ENCODE data around the gene FRMD4A.
"Not testable (repeated sequence)": the region's sequence is repeated elsewhere in the genome, so short reads cannot be mapped to it uniquely, and the experiment has no call there.

The FRMD4A gene

DNA sequence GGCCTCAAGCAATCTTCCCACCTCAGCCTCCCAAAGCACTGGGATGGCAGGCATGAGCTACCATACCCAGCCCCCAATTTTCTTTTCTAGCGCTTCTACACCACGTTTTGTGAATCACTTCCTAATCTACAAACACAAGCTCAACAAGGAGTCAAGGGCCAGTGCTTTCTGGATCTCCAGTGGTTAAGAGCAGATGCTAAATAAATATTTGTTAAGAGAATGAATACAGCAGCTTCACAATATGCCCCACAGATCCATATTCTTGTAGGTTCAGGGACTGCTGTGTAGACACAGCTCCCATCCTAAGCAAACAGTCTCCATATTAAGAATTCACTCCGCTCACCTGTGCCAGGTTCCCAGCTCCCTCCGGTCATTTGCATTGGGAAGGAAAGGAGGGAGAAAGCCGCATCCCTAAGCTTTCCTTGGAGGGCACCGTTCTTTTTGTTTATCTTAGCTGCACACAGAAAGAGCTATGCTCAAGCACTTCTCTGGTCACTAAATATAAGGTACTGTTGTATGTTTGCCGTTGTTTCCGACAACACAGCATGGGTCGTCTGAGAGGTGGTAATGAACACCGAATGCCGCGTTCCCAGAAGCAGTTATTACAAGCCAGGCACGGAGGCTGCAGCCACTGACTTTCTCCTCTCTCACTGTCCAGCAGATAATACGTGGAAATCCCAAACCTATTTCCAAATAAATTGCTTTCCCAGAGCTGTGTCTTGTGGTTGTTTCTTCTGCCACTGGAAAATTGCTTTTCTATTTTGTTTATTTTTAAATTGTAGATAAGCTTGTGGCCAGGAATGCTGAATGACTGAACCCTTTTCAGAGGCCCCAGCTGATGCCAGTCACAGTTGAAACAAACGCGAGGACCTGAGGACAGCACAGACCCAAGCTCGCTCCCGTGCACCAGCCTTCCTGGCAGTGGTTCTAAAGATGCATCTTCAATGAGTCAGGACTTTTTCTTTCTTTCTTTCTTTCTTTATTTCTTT, 526.9 kb downstream of the FRMD4A start:
- in situ Hi-C loops (cut with MboI; ENCODE audit: low sequenced_read_pairs) = no loop called here

DNA sequence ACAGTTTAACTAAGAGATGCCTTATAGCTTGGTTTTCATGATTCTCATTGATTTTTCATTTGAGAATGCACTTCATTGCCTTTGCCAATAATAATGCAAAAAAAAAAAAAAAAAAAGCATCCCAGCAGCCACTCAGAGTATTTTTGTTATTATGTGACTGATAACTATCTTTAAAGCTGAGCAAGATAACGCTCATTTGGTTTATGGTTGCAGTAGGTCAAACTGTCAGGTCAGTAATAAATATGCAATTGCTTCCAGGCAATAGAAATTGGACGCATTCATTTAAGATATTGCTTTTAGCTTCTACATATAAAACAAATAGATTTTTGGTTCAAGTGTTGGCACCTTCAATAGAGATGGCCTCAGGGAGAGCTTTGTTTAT, 528.8 kb downstream of the FRMD4A start:
- in situ Hi-C loops (cut with MboI; ENCODE audit: low sequenced_read_pairs) = no loop called here

DNA sequence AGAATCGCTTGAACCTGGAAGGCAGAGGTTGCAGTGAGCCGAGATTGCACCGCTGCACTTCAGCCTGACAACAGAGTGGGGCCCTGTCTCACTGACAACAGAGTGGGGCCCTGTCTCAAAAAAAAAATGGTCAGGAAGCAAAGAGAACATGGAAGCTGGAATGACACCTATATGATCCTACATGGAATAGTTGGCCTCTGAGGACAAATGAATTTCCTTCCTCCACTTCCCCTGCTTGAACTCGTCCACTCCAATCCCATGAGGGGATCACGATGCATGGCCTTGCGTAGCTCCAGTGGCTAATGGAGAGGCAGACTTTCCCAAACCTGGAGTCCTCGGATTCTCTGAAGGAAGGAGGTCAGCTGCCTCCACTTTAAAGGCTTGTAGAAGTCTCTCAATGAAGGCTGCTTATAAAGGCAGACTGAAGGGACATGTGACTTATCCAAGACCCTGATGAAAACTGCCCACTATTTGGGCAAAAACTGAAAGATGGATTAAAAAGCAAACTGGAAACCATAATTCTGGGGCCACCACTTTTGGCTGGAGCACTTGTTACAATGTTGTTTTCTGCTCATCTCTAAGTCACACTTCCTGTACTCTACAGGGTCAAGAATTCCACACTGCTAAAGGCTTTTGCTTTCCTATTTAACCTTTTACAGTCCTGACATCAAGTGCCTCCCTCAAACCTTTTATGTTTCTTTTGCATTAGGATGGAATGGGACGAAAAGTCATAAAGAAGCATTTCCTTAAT, 529.4 kb downstream of the FRMD4A start:
- in situ Hi-C loops (cut with MboI; ENCODE audit: low sequenced_read_pairs) = no loop called here

DNA sequence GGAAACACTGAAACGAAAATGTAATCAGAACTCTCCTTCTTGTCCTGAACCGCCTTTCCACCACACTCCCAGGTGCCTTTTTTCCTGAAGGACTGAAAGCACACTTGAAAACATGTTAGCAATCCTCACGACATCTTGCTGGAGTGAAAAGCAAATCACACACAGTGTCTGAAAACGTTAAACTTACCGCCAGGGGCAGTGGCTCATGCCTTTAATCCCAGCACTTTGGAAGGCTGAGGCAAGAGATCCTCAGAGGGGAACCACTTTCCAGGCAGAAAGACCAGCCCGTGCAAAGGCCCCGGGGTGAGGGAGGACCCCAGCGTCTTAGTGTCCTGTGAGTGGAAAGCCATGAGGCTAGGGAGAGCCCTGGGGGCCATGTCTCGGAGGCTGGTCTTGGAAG, 533.6 kb downstream of the FRMD4A start:
- in situ Hi-C loops (cut with MboI; ENCODE audit: low sequenced_read_pairs) = no loop called here

DNA sequence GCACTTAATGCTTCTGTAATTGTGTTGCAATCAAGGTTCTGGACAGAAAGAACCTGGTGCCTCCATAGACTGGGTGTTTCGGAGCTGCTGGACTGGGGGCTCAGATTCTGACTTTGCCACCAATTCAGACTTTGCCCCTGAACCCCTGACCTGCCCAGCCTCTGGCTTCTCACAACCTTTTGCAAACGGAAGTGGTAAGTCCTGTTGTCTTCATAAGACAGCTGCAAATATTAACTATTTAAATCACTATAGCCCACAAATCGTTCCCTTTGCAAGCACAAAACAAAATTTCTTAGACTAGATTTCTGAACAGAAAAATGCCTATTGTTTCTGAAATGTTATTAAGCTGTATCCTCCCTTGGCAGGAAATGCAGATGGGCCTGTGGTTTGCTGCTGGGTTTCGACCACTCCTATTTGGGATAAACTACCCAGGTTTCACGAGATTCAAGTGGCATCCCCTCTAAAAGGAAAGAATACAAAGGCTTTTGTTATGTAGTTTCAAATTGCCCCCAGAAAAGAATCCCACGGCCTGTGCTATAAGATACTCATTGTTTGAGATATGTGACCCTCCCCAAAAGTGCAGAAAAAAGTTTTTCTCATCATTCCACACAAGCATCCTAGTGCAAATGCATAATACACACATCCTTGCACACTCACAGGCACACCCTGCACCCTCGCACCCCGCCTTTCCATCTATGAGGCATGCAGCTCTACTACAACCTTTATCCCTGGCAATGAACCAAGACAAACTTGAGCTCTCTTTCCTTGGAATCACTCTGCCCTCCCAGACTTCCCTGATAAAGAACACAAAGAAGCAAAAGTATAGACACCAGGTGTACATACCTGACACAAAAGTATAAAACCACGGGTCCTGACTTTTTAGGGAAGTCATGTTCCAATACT, 534.8 kb downstream of the FRMD4A start:
- in situ Hi-C loops (cut with MboI; ENCODE audit: low sequenced_read_pairs) = no loop called here

DNA sequence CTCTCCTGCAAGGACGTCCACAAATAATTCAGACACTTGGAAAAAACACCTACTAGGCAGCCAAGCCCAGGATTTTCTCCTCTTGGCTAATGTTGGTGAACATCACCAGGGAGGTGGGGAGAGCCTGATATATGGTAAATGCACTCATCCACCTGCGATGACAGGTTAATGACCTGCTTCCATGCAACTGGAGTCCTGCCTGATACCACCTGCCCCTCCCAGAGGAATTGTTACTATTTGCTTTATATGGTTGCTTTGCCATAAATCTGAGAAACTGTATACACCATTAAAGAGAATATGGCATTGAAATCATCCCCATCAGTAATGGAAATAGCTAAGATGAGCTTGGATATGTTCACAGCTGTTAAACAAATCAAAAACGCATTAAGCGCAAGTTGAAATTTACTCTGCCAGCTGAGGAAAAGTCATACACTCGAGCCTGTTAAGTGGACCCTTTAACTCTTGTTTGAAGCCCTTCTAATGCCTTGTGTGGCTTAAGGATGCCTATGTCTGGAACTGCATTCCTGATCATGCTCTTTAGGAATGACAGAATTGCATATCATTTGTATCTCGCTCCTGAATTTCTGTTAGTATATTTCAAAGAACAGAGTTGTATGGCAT, 535.6 kb downstream of the FRMD4A start:
- in situ Hi-C loops (cut with MboI; ENCODE audit: low sequenced_read_pairs) = no loop called here

DNA sequence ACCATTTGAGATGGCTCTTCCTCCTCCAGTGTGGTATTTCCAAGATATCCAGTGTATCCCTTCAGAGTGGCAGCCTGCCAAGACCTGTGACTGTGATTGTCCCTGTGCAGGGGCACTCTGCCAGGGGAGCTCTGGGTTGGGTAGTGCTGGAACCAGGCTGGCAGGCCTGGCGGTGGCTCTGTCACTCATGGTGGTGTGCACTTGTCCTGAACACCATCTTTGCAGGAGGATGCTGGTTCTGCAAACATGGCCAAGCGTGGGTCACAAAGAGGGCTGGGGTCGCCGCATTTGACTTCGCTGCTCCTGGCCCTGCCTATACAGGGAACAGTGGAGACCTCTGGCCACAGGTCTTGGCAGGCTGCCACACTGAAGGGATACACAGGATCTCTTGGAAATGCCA, 538.7 kb downstream of the FRMD4A start:
- in situ Hi-C loops (cut with MboI; ENCODE audit: low sequenced_read_pairs) = no loop called here

DNA sequence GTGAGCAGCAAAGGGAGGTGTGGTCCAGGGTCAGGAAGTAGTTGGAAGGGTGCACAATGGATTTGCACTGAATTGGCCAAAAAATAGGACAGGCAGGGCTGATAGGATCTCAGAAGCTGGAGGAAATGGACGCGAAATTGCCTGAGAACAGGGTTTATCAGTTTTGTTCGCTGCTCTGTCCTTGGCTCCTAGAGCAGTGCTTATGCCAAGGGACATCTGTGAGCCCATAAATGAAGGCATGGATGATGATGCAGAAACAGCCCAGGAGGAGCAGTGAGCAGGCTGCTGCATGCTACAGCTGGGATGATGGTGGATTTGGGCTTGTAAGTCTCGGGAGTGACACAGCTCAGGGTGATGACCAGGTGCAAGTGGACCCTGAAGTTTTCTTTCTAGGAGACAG, 539.2 kb downstream of the FRMD4A start:
- in situ Hi-C loops (cut with MboI; ENCODE audit: low sequenced_read_pairs) = no loop called here

DNA sequence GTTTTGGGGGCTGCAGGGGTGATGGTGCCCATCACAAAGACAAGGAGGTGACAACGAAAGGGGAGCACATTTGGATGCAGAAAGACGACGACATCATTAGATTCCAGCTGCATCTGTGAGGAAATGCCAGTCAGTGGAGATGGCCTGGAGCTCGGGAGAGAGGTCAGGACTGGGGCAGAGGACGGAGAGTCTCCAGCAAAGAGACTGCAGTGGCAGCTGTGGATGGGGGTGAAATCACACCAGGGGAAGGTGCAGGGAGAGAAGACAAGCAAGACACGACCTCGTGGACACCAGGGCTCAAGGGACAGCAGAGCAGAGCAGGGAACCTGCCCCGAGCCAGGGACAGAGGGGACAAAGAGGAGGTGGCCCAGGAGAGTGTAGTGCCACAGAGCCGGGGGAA, 540.5 kb downstream of the FRMD4A start:
- in situ Hi-C loops (cut with MboI; ENCODE audit: low sequenced_read_pairs) = no loop called here

DNA sequence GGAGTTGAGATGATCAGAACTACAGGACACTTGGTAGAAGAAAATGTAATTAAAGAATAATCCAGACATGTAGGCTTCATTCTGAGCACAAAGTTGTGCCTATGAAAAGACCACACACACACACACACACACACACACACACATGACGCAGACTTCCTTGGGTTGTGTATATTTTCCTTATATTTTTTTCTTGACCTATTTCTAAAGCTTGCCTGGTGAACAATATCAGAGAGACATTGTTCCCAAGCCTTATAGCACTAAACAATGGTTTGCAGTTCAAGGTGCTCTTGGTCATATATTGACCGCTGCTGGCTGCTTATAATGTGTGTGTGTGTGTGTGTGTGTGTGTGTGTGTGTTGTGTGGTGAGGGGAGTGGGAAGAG, 541.3 kb downstream of the FRMD4A start:
- in situ Hi-C loops (cut with MboI; ENCODE audit: low sequenced_read_pairs) = no loop called here

DNA sequence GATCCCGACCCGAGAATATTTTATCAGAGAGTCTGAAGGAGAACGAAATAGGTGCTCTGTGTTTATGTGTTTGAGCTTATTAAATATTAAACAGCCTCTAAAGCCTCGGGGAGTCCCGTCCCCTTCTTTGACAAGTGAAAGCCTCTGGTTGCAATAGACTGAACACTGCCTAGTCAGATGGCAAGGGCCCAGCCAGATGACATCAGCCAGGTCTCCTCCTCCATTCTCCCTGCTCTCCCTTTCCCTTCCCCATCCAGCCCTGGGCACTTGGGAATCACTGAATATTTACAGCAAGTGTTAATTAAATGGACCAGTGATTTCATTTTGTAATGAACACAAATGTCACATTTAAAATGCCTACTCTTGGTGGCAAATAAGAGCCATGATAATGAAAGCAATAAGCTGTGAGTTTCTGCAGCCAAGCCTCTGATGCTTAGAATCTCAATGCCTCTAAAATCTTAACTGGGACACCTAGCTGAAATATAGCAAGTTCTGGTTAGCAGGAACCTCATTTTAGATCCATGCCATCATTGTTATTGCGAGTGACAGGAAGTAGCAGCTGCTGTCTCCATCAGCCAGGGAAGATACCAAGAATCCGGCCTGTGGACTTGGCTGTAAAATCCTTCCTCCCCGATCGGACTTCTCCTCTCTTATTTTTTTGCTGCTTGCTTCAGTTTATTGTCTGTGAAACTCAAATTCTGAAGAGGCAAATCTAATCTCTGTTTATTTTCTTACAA, 541.8 kb downstream of the FRMD4A start:
- in situ Hi-C loops (cut with MboI; ENCODE audit: low sequenced_read_pairs) = no loop called here

DNA sequence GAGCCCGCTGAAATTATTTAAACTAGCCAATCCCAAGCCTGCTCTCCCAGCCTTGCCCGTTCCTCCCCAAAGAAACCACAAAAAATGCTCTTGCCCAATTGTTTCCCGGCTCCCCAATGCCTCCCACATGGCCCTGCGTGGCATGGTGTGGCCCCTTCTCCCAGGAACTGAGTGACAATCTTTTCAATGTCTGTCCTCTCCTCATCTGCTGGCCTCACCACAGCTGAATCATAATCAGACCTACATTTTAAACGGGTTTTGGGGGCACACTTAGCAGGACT, 542.5 kb downstream of the FRMD4A start:
- in situ Hi-C loops (cut with MboI; ENCODE audit: low sequenced_read_pairs) = no loop called here

DNA sequence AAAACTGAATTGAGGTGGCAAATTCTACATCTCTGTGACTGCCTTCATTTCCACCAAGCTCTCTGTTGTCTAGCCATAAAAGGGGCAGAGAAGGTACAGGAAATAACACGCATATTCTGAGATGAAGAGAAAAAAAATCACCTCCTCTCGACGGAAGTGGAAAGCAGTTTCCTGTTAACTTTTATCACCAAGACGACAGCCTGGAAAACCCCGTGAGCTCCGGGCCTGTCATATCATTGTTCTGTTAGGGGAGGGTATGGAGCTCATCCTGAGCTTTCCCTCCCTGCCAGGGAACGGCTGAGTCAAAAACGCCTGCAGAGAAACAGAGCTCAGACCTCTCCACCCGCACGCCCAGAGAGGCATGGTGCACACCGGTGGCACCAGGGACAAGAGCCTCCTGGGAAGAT, 543.7 kb downstream of the FRMD4A start:
- in situ Hi-C loops (cut with MboI; ENCODE audit: low sequenced_read_pairs) = no loop called here

DNA sequence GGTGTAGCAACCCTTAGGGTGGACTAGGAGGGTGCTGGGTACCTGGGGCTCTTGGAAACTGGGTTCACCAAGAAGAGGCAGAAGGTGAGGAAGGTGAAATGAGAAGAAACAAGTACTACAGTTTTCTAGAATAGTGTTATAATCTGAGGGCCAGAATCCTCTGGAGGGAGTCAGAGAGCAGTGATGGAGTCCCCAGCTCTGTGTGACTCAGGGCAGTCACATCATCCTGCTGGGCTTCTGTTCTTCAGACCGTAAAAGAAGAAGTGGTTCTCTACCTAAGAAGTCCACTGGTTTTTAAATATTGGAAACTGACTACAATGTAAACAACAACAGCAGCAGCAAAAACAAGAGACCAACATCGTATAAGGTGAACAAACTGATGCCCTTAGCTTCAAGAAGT, 546.7 kb downstream of the FRMD4A start:
- in situ Hi-C loops (cut with MboI; ENCODE audit: low sequenced_read_pairs) = no loop called here

DNA sequence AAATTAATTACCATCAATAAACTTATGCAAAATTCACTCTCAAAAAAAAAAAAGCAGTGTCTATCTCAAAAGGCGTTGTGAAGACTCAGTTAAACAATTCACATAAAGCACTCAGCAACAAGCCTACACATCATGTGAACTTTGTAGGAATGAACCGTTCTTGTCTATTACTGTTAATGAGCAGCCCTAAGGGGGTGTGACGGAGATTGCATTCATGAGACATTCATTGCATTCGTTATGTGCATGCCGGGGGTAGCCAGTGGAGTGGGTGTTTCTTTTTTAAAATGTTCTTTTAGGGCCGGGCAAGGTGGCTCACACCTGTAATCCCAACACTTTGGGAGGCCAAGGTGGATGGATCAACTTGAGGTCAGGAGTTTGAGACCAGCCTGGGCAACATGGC, 551.0 kb downstream of the FRMD4A start:
- in situ Hi-C loops (cut with MboI; ENCODE audit: low sequenced_read_pairs) = no loop called here

DNA sequence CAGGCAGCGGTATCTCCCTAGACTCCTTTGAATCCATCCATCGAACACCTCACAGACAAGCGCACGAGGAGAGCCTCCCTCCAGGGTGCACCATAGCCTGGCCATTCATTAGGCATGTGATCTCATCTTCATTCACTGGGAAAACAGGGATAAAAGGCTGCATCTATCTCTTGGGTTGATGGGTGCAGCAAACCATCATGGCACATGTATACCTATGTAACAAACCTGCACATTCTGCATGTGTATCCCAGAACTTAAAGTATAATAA, 552.1 kb downstream of the FRMD4A start:
- in situ Hi-C loops (cut with MboI; ENCODE audit: low sequenced_read_pairs) = not testable (repeated sequence)

DNA sequence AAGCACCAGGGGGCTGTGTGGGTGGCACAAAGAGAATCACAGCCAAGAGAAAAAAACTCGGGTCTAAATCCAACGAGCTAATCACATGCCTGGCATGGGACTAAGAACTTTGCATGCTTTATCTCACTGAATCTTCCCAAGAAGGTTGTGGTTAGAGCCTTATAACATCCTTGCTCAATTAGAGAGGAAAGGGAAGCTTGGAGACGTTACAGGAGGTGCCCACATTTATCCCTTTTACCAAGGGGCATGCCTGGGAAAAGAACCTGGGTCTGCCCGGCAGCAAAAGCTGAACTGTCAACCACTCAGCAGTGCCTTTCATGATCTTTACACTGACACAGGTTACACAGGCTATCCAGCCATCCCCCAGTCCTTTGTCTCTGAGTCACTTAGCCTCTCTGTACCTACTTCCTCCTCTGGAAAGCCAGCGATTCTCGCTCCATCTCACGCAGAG, 553.8 kb downstream of the FRMD4A start:
- in situ Hi-C loops (cut with MboI; ENCODE audit: low sequenced_read_pairs) = no loop called here

DNA sequence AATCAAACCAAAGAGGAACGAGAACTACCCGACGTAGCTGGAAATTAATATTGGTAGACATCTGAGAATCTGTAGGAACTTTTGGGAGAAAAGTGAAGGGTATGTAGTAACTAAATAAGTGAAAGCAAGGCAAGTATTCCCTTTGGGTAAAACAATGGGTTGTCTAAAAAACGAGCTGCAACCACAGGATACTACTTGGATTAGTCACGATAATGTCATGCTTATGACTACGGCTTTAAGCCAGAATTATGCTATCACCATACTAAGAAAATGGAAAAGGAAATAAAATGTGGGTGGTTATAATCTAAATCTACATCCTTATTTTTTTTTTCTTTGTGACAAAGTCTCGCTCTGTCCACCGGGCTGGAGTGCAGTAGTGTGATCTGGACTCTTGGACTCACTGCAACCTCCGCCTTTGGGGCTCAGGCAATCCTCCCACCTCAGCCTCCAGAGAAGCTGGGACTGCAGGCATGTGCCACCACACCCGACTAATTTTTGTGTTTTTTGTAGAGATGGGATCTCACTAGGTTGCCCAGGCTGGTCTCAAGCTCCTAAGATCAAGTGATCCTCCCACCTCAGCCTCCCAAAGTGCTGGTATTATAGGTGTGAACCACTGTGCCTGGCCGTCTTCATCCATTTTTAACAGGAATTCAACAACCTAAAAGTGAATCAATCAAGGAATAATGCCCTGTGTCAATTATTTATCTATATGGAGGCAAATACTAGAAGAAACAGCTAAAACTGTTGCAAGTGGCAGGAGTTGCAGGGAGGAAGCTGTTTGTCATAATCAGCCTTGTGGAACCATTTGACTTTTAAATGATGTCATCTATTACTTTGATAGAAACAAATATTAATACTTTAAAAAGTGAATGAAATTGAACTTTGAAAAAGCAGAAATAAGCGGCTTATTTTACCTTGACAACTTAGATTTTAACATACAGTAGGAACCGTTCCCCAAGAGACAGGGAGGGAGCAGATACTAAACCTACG, 554.6 kb downstream of the FRMD4A start:
- in situ Hi-C loops (cut with MboI; ENCODE audit: low sequenced_read_pairs) = no loop called here

DNA sequence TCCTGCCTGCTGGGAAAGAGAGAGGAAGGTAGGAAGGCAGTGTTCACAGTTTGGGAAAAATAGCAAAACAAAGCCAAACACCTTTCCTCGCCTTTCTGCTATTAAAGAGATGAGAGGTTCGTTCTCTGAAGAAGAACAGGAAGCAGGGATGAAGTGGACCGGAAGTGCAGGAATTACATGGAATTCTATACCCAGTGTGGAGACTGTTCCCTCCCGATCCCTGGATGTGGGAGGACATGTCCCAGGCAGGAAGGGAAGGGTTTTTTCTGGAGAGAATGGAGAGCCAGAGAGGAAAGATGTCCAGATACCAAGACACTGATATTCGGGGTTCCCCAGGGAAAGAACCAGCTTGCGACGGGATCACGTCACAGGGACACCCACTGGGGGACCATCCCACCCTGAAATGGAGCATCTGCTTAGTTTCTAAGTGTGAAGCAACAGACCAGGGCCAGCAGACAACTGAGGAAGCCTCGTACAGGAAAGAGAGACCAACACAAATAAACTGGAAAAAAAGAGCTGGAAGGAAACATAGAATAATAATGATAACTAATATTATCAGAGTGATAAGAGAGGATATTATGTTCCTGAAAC, 556.3 kb downstream of the FRMD4A start:
- in situ Hi-C loops (cut with MboI; ENCODE audit: low sequenced_read_pairs) = no loop called here

Measured in hTERT RPE-1 (cell line).